HK-2 (cell line): ENCODE measurements around the gene FGD3.
A peak's percentile ranks its signal among the peaks of the same experiment; 100 is the strongest.

ENCODE experiments used
- DNase-seq: peaks from one replicate; pipeline ENCODE4 v3.0.0-alpha.2; 2018; ENCODE audit not compliant: unreplicated experiment

FGD3 gene

DNA sequence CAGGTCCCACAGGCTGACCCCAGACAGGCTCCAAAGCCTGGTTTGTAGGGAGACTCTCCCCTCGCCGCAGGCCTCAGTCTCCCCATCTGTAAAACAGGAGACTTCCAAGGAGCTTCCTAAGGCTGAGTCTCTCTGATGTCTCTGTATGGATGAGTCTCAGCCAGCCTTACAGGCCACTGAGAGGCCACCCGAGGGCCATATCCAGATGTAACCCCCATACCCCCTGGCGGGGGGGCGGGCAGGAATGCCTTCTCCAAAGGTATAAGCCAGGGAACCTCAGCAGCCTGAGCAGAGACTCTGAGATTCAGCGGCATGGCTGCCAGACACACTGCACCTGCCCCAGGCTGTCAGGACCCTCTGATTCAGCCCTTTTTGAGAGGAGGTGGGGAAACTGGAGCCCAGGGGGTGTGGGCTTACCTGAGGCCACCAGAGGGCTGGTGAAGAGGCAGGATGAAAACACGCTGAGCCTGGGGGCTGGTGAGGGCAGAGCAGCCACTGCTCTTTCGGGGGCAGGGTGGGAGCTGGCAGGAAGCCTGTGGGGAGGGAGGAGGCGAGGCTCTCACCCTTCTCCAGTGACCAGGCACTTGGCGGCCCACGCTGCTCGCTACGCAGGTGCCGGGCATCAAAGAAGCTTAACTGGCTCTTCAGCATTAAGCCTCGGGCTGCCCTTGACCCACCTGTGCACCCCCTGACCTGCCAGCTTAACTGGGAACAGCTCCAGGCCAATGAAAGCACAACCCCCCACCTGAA is 105.6 kb downstream of the FGD3 start:
- DNase-seq = no peak

DNA sequence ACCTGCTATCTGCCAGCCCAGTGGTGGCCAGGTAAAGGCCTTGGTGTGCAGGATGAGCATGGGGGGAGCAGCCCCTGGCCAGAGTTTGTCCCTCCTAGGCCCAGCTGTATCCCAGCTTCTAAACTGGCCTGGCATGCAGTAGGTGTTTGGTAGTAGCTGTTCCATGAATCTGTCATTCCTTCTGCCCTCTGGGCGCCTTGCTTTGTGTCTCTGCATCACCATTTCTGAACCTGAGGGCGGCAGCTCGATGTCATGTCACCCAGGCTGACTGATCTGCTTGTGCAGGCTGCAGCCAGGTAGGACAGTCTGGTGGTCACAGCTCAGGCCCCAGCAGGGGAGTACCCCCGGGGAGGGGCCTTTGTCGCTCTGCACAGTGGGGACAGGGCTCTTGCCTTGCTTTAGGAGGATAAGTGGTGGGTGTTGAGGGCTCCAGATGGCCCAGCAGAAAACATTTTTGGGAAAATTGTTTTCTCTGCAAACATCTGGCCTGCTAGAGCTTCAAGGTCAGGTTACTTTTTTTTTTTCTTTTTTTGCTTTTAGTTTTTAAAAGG is 106.5 kb downstream of the FGD3 start:
- DNase-seq = no peak

- no peak for DNase-seq
Observed at GRCh38 chr9:93054758-93055704, 107.7 kb downstream of the FGD3 start.

DNA sequence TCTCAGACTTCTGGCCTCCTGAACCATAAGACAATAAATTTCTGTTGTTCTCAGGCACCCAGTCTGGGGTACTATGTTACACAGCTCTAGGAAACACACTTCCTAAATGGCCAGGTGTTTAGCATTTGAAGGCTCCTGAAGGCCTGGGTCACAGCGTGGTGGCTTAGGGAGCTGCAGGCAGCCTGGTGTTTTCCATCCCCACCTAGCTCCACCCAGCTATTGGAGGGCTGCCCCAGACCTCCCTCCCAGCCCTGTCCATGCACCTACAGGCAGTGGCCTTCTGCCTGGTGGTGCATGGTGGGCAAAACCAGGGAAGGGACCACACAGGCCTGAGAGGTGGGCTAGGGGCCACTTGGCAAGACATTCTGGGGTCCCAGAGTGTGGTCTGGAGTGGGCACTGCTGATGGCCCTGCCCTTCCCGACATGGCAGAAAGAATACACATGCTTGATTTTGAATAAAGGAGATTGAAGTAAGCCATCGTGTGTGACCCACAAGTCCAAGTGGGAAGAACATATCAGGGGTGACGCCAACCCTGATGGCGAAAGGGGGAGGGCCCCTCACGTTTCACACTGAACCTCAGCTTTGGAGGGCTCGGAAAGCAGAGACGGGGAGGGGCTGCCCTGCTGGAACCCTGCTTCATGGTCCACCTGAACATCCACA is 109.8 kb downstream of the FGD3 start:
- DNase-seq = no peak

- no peak for DNase-seq
Observed at GRCh38 chr9:93057703-93058354, 110.5 kb downstream of the FGD3 start.

DNA sequence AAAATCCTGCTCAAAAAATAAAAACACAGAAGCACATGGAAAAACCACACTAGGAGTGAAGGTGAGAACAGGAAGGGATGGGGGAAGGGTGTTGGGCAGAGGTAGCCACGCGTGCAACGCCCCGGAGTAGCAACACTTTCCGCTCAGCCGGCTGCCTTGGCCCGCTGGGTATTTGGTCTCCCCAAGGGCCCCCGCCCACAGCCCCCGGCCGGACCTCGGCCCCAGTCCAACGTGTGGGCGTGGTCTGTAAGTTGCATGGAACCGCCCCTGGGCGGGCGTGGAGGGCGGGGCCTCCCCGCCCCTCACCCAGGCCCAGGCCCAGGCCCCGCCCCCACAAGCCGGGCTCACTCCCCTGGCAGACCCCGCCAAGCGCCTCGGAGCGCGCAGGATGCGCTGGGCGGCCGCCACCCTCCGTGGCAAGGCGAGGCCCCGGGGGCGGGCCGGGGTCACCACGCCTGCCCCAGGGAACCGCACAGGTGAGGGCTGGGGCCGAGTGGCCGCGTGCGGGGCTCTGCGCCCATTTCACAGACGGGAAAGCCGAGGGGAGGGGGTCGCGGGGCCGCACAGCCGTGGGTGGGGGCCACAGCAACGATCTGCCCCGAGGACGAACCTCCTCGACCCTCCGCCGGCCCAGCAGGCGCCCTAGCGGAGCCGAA is 111.2 kb downstream of the FGD3 start, which contains the start of gene SUSD3:
TSS of gene SUSD3 (plus strand) at position 347 of the 656 bp plus-strand sequence. CDS start at position 389, 42 bp downstream.
- peak; percentile 27 for DNase-seq

DNA sequence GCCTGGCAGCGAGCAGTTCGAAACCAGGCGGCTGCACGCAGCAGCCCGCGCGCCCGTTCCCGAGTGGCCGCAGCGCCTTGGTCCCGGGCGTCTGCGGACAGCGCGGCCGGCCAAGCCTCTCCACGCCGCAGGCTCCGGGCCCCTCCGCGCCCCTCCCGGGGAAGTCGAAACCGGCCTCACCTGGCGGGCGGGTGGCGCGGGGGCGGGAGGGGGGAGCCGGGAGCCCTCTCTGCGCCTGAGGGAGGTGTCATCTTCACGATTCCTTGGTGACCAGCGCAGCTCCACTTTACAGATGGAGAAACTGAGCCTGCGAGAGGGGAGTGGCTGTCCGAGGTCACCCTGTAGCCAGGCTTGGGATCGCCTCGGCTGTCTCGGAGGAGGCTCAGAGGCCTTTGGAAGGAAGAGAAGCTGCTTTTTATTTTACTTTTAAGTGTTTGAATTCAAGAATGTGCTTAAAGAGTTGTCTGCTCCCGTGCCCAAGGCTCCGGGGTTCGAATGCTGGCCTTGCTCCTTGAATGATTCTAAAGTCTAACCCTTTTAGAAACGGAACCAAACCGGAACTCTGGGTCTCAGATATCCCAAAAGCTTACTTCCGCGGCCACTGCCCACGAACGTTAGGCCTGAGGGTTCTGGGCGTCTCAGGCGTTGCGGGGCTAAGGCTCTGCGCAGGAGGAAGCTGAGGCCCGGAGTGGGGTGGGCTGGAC is 111.8 kb downstream of the FGD3 start:
- DNase-seq = no peak

- no peak for DNase-seq
Observed at GRCh38 chr9:93059715-93060578, 112.6 kb downstream of the FGD3 start.

DNA sequence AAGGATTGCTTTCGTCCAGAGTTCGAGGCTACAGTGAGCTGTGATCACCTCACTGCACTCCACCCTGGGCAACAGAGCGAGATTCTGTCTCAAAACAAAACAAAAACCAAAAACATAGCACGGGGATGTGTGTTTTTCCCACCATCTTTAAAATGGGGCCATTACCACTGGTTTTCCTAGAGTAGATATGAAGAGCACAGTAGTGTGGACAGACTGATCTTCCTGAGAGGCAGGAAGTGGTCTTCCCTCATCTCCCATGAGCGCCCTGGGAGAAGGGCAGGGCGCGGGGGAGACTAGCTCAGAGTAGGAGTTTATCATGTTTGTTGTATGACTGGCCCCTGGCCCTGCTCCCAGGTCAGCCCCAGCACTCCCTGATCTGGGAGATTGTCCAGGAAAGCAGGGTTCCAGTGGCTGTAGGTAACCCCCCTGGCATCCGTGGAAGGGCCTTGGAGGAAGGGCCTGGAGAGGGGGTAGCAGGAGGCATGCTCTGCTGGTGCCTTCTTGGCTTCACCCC is 113.5 kb downstream of the FGD3 start:
- DNase-seq = no peak

DNA sequence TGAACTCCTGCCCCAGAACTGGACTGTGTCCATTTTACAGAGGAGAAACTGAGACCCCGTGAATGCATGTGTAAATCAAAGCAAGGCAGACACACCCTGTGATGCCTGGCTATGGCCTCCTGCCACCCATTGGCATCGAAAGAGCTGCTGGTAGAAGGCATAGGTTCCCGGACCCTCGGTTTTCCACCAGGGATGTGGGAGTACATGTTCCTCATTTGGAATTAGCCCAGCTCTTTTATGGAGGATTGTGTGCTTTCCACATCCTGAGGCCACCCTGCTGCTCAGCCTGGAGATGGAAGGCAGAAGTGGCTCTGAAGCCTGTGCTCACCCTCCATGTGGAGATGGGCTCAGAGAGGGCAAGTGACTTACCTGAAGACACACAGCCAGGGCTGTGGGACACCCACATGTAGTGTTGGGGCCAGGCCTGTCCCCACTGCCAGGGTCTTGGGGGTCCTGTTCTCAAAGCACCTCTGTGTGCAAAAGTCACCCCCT is 114.0 kb downstream of the FGD3 start:
- no peak for DNase-seq

DNA sequence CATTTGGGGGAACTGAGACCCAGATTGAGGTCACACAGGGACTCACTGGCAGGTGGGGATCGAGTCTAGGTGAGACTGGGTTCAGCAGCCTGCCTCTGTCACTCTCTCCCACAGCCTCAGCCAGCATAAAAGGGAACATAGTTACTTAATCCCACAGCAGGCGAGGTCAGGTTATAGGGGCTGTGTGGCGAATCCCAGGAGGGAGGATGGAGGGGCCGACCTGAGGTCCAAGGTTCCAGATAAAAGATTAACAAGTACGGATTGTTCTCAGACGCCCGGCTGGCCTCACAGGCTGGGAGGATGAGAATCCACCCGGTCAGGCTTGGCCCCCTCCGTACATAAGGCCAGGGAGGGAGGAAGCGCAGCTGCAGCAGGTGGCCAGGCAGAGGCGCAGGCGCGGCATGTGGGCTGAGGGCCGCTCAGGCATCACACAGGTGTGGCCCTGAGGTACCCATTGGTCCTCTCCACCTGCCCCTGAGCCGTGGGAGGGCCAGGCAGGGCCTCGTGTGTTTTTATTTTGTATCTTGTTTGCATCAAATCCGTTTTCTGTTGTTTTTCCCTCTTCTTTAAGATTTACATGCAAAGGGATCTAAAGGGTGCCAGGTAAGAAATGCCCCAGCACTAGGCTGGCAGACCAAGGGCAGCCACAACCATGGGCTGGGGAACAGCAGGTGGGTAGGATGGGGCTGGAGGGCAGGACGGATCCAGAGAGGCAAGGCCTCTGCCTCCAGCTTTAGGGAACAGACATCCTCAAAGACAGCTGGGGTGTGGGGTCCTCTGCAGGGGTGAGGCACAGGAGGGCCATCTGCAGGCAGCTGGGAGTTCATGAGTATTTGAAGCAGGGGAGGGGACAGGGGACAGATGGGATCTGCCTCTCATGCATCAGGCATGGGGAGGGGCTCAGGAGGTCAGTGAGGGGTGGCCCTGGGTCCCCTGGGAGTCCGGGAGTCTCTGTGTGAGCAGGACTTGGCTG is 114.8 kb downstream of the FGD3 start:
- DNase-seq = no peak

DNA sequence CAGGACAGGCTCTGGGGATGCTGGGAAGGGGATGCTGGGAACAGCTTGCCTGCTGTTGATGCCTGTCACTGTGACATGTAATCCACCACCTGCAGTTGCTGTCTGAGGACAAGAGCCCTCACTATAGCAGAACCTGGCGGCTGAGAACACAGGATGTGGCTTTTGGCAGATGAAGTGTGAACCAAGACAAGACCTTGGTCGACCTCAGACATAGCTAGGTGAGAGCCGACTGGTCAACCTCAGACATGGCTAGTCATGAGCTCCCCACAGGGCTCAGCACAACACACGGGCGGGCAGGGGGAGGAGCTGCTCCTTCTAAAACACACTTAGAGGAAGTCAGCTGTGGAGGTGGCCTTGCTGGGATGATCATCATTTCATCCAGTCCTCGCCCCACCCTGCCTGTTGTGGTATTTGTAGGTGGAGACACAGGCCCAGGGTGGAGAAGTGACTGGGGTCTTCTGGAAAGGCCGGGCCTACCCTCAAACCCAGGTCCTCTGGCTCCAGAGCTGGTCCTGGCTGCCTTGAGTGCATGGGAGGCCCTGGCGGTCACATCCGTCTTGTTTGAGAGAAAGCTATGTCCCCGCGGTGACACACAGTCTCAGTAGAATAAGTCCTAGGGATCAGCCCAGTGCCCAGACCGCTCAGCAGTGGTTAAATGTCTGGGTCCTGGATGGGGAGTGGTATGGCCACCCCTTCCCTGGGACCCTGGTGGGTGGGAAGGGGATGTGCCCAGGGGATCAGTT is 117.2 kb downstream of the FGD3 start:
- DNase-seq = peak; percentile 17

DNA sequence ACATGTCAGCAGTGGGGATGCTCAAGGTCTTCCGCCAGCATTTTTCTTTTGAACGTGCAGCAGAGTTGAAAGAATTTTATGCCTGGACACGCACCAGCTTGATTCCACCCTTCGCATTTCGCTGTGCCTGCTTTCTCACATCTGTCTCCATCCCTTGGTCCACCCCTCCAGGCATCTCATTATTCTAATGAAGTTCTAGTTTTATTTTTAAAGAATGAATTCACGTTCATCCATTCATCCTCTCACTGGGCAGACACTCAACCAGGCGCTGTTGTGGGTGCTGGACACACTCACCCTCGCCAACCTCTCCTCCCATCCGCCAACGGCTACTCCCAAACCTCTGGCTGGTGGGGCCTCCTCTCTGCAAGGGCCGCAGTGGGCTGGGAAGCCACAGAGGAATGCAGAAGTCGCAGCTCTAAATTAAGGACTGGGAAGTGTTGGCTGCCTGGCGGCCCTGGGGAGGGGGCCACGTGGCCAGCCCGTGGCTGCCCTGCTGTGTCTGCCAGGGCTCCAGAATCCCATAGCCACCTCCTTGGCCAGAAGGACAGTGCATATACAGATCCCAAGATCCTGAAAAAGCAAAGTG is 117.9 kb downstream of the FGD3 start:
- DNase-seq = no peak

DNA sequence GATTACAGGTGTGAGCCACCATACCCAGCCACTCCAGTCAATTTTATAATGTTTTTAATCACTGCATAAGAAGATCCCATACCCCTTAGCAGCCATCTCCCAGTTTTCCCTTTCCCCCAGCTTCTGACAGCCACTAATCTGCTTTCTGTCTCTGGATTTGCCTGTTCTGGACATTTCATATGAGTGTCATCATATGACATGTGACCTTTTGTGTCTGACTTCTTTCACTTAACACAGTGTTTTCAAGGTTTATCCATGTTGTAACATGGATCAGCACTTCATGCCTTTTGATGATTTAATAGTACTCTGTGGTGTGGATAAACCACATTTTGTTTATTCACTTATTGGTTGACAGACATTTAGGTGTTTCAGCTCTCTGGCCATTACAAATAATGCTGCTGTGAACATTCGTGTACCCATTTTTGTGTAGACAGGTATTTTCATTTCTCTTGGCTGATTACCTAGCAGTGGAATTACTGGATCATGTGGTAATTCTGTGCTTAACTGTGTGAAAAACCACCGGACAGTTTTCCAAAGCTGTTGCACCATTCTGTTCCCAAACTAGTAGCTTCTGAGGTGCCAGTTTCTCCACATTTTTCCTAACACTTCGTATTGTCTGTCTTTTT is 119.8 kb downstream of the FGD3 start:
- DNase-seq = no peak

- DNase-seq = no peak
Observed at GRCh38 chr9:93068956-93069355, 121.6 kb downstream of the FGD3 start.

GRCh38 chr9:93071464-93071863 is 124.1 kb downstream of the FGD3 start:
- no peak for DNase-seq
